Caco-2 (cell line): ENCODE data around the gene LRP6. TPM values are rescaled to one million over a fixed set of nuclear protein-coding genes. Genes with fewer than 3 reads are reported as not detected.

Experiments
- BruUV-seq: library from RNA; stranded (reverse); fragments of 400-500 nt; replicated peaks from 2 replicates; lab custom pipeline; 2021; lab: Mats Ljungman, UMichigan
- CTCF ChIA-PET: fragments of 300-600 bp; sonication (Branson Sonifier 250); formaldehyde crosslinking; loops from one replicate; lab custom pipeline; 2022; ENCODE audit warnings: antibody characterized with exemption; lab: Charles Lee
- POLR2A ChIA-PET: fragments of 300-600 bp; sonication (Branson Sonifier 250); formaldehyde crosslinking; loops from one replicate; lab custom pipeline; 2022; ENCODE audit warnings: antibody characterized with exemption; lab: Charles Lee
- DNase-seq, 2 experiments: peaks; one replicate each; pipeline versions ENCODE4 v3.0.0 to v3.0.0-alpha.2; 2020 to 2022
- H3K27me3 ChIP-seq: replicated peaks from 2 replicates; pipeline ENCODE4 v1.6.0; 2011; ENCODE audit warnings: low read length; ENCODE audit not compliant: control insufficient read depth, insufficient read depth
- H3K36me3 ChIP-seq: 2 replicates; pipeline ENCODE4 v1.5.1; 2011; ENCODE audit warnings: low read length; ENCODE audit not compliant: control insufficient read depth, insufficient read depth
- H3K4me1 ChIP-seq: fragments of 250-450 bp; sonication (Bioruptor Pico); 2 replicates; pipeline ENCODE4 v1.5.1; 2020; ENCODE audit warnings: mild to moderate bottlenecking
- H3K4me3 ChIP-seq: 2 replicates; pipeline ENCODE4 v1.5.1; 2011; ENCODE audit warnings: low read depth, mild to moderate bottlenecking, control low read depth, low read length
- H3K9me3 ChIP-seq: fragments of 250-450 bp; sonication (Bioruptor Pico); 2 replicates; pipeline ENCODE4 v1.5.1; 2020; ENCODE audit warnings: mild to moderate bottlenecking, moderate library complexity
- H3K27ac Mint-ChIP-seq: one replicate; pipeline ENCODE4 v1.8.0; 2022; ENCODE audit warnings: mixed read lengths; ENCODE audit not compliant: unreplicated experiment
- H3K27me3 Mint-ChIP-seq: one replicate; pipeline ENCODE4 v1.8.0; 2022; ENCODE audit warnings: mixed read lengths; ENCODE audit not compliant: insufficient read depth, unreplicated experiment
- H3K36me3 Mint-ChIP-seq: one replicate; pipeline ENCODE4 v1.8.0; 2022; ENCODE audit warnings: mild to moderate bottlenecking, mixed read lengths; ENCODE audit not compliant: insufficient read depth, unreplicated experiment
- H3K4me1 Mint-ChIP-seq: one replicate; pipeline ENCODE4 v1.8.0; 2022; ENCODE audit warnings: low read depth, mixed read lengths; ENCODE audit not compliant: unreplicated experiment
- H3K4me3 Mint-ChIP-seq: one replicate; pipeline ENCODE4 v1.8.0; 2022; ENCODE audit warnings: mild to moderate bottlenecking, moderate library complexity, mixed read lengths; ENCODE audit not compliant: unreplicated experiment
- H3K9me3 Mint-ChIP-seq: one replicate; pipeline ENCODE4 v1.8.0; 2022; ENCODE audit warnings: mixed read lengths; ENCODE audit not compliant: unreplicated experiment
- CTCF ChIP-seq, 2 experiments: fragments of 200-600 bp in 1 of 2; IDR thresholded peaks; 1 replicate in 1 of 2; 2 replicates in 1 of 2; pipeline versions ENCODE4 v1.5.1 to v1.8.0; 2011 to 2022; ENCODE audit warnings: antibody characterized with exemption in 1 of 2, control low read depth in 1 of 2, inconsistent platforms in 1 of 2, low read depth in 1 of 2, low read length in 1 of 2, mild to moderate bottlenecking in 1 of 2, moderate library complexity in 1 of 2; ENCODE audit not compliant: insufficient read depth in 1 of 2, severe bottlenecking in 1 of 2, unreplicated experiment in 1 of 2
- intact Hi-C: fragments of 100-400 bp; cut with micrococcal nuclease; formaldehyde crosslinking; loops from one replicate; pipeline ENCODE4 v1.10.0; 2022; ENCODE audit not compliant: unreplicated experiment
- total RNA-seq: library from RNA; stranded (reverse); gene quantifications from 2 replicates; pipeline ENCODE4 v1.2.3, GENCODE V29; 2022

The LRP6 gene
- total RNA-seq, 1 experiment from 2014 or later, result 72.7 TPM

GRCh38 chr12:12286441-12286840 is 19.6 kb upstream of the LRP6 start:
- no TSS peak for BruUV-seq
- H3K9me3 Mint-ChIP-seq, result no peaks in the 10 kb centered on the region
- ChIA-PET POLR2A (no interaction called here), CTCF (interaction anchor here (0.6 kb wide), 1 partner anchor 204 kb away, joined by 3 read pairs; no protein-coding TSS in a partner anchor)
- no peaks in the 10 kb centered on the region for H3K27me3 Mint-ChIP-seq
- H3K4me3 Mint-ChIP-seq, result no peak overlapping the region
- H3K4me1 Mint-ChIP-seq, result no peaks in the 10 kb centered on the region
- H3K36me3 Mint-ChIP-seq, result no peaks in the 10 kb centered on the region
- Histone ChIP-seq H3K4me3 (no peak overlapping the region), H3K27me3 (no peaks in the 10 kb centered on the region), H3K4me1 (no peaks in the 10 kb centered on the region), H3K36me3 (no peaks in the 10 kb centered on the region), H3K9me3 (no peaks in the 10 kb centered on the region)
- no peak for DNase-seq
- no peak for TF ChIP-seq CTCF (IDR thresholded peaks at IDR 0.05; ENCODE audit: insufficient read depth in 1 of 2, low read depth in 1 of 2, low read length in 1 of 2, severe bottlenecking in 1 of 2, unreplicated experiment in 1 of 2)
- intact Hi-C loops, result no loop called here
- no peak overlapping the region for H3K27ac Mint-ChIP-seq

GRCh38 chr12:12282761-12283425 is 16.0 kb upstream of the LRP6 start:
- Mint-ChIP-seq H3K4me1 (no peaks in the 10 kb centered on the region), H3K9me3 (no peaks in the 10 kb centered on the region), H3K4me3 (no peak overlapping the region), H3K27ac (no peak overlapping the region), H3K36me3 (no peaks in the 10 kb centered on the region), H3K27me3 (no peaks in the 10 kb centered on the region)
- CTCF ChIA-PET, result no interaction called here
- H3K9me3 ChIP-seq, result no peaks in the 10 kb centered on the region
- DNase-seq, result no peak
- no peak overlapping the region for H3K4me3 ChIP-seq
- no peaks in the 10 kb centered on the region for H3K27me3 ChIP-seq
- no peaks in the 10 kb centered on the region for H3K4me1 ChIP-seq
- H3K36me3 ChIP-seq, result no peaks in the 10 kb centered on the region
- TF ChIP-seq CTCF (IDR thresholded peaks at IDR 0.05; ENCODE audit: insufficient read depth in 1 of 2, low read depth in 1 of 2, low read length in 1 of 2, severe bottlenecking in 1 of 2, unreplicated experiment in 1 of 2), result no peak
- intact Hi-C loops, result no loop called here
- POLR2A ChIA-PET, result interaction anchor here (0.7 kb wide), 1 partner anchor 26 kb away, joined by 3 read pairs; no protein-coding TSS in a partner anchor
- no TSS peak for BruUV-seq

GRCh38 chr12:12282202-12282601 is 15.4 kb upstream of the LRP6 start:
- no peak for DNase-seq
- no TSS peak for BruUV-seq
- H3K36me3 ChIP-seq, result no peaks in the 10 kb centered on the region
- H3K4me1 Mint-ChIP-seq, result no peaks in the 10 kb centered on the region
- POLR2A ChIA-PET, result interaction anchor here (0.7 kb wide), 1 partner anchor 26 kb away, joined by 3 read pairs; no protein-coding TSS in a partner anchor
- no peaks in the 10 kb centered on the region for H3K9me3 Mint-ChIP-seq
- CTCF ChIA-PET, result no interaction called here
- no peak for TF ChIP-seq CTCF (IDR thresholded peaks at IDR 0.05; ENCODE audit: insufficient read depth in 1 of 2, low read depth in 1 of 2, low read length in 1 of 2, severe bottlenecking in 1 of 2, unreplicated experiment in 1 of 2)
- no peak overlapping the region for H3K4me3 Mint-ChIP-seq
- no peaks in the 10 kb centered on the region for H3K4me1 ChIP-seq
- no peak overlapping the region for H3K4me3 ChIP-seq
- H3K36me3 Mint-ChIP-seq, result no peaks in the 10 kb centered on the region
- H3K27me3 Mint-ChIP-seq, result no peaks in the 10 kb centered on the region
- intact Hi-C loops, result no loop called here
- no peaks in the 10 kb centered on the region for H3K27me3 ChIP-seq
- H3K27ac Mint-ChIP-seq, result no peak overlapping the region
- H3K9me3 ChIP-seq, result no peaks in the 10 kb centered on the region
